Pancreas (tissue), 10 donors: ENCODE data around the gene CARF. TPM values are rescaled to one million over a fixed set of nuclear protein-coding genes. Genes with fewer than 3 reads are reported as not detected.
"Not testable (repeated sequence)": the region's sequence is repeated elsewhere in the genome, so short reads cannot be mapped to it uniquely, and the experiment has no call there.

Experiments used
- ATAC-seq, 4 donors: fragments of 200-7000 bp; cut with Tn5 transposase; one replicate each; pipeline versions ENCODE4 v1.8.0 to v1.9.1; 2020; ENCODE audit warnings: mild to moderate bottlenecking in 4 of 4, moderate library complexity in 4 of 4
- DNase-seq, 6 donors: peaks; one replicate each; pipeline ENCODE4 v3.0.0-alpha.2; 2020
- FAIRE-seq: peaks from 2 replicates; lab custom pipeline; 2012; peaks lifted over from hg19 to GRCh38; lab: Jason Lieb, UNC
- H3K27ac ChIP-seq, 4 donors: fragments of 200-600 bp; sonication (generic); 1 replicate in 3 of 4; 2 replicates in 1 of 4; pipeline versions ENCODE4 v1.5.0 to v1.8.0; 2020
- H3K27me3 ChIP-seq, 4 donors: fragments of 200-600 bp; one replicate each; pipeline ENCODE4 v1.8.0; 2021
- H3K36me3 ChIP-seq, 3 donors: fragments of 200-600 bp; sonication (generic) in 1 of 3; one replicate each; pipeline versions ENCODE4 v1.5.0 to v1.8.0; 2020 to 2021
- H3K4me1 ChIP-seq, 3 donors: fragments of 200-600 bp; one replicate each; pipeline ENCODE4 v1.8.0; 2021
- H3K4me3 ChIP-seq, 4 donors: fragments of 200-600 bp; sonication (generic) in 2 of 4; one replicate each; pipeline versions ENCODE4 v1.5.0 to v1.8.0; 2020 to 2021
- H3K9me3 ChIP-seq, 4 donors: fragments of 200-600 bp; one replicate each; pipeline ENCODE4 v1.8.0; 2021
- WGBS, 2 donors: extraction: QIAGEN DNeasy Blood & Tissue Kit; methylation state at CpG; one replicate each; pipeline ENCODE4 v1.1.7; 2013; 5-methylcytosine and 5-hydroxymethylcytosine counted together
- intact Hi-C, 3 donors: fragments of 100-400 bp; cut with DNase I; formaldehyde crosslinking; loops; one replicate each; pipeline versions ENCODE4 v1.11.1 to v1.14.2; 2022
- polyA plus RNA-seq, 2 donors: library from polyadenylated mRNA; stranded (reverse); fragments of 200-250 nt; gene quantifications; one replicate each; pipeline ENCODE4 v1.2.3, GENCODE V29; 2013
- total RNA-seq, 6 donors: library from RNA; stranded (reverse); fragmentation: NEBNext Ultra II Directional in 4 of 6; extraction: Animal tissue kit (Norgen Biotek cat#: 25700) in 4 of 6; gene quantifications; one replicate each; pipeline versions ENCODE4 v1.2.1 to v1.2.4, GENCODE V29; 2021 to 2023
- TF ChIP-seq, protein P1 (sequence below), 4 donors: fragments of 200-600 bp; sonication (generic) in 3 of 4; IDR thresholded peaks; one replicate each; pipeline versions ENCODE4 v1.5.0 to v1.8.0; 2021; ENCODE audit warnings: antibody characterized with exemption in 4 of 4
- donor health status: healthy with polysubstance abuse.
- donor health status: DM: no; HTN: no; CAD: no; lungs with moderate emphysema.
- donor health status: DM: no; HTN: no; CAD: no.
- donor health status: control.
- donor health status: control.
- donor health status: Bipolar disorder and iron deficiency.
- donor health status: DM: yes; HTN: yes; CAD: no.
- donor health status: DM: no; HTN: no; CAD: no.
- donor health status: DM: no; HTN: no; CAD: no.
- donor health status: DM: yes; HTN: yes; CAD: no.

Gene CARF
- total and polyA plus RNA-seq, 8 donors = 1.3 to 5.7 (median 4.3) TPM

GRCh38 chr2:202908186-202908585 is 3.9 kb upstream of the CARF start:
- Histone ChIP-seq H3K9me3 (no peaks in the 10 kb centered on the region), H3K27me3 (no peaks in the 10 kb centered on the region), H3K27ac (no peak overlapping the region), H3K36me3 (no peaks in the 10 kb centered on the region), H3K4me3 (no peak overlapping the region), H3K4me1 (peaks cover 5 to 14% (median 9%) of the 10 kb centered on the region in 3 donors)
- DNase-seq = no peak
- ATAC-seq = no peak
- intact Hi-C loops = no loop called here
- 69 to 76% methylated on average over 5 of the region's 5 CpGs for WGBS, 2 donors
- no peak for FAIRE-seq
- TF ChIP-seq, protein P1, sequence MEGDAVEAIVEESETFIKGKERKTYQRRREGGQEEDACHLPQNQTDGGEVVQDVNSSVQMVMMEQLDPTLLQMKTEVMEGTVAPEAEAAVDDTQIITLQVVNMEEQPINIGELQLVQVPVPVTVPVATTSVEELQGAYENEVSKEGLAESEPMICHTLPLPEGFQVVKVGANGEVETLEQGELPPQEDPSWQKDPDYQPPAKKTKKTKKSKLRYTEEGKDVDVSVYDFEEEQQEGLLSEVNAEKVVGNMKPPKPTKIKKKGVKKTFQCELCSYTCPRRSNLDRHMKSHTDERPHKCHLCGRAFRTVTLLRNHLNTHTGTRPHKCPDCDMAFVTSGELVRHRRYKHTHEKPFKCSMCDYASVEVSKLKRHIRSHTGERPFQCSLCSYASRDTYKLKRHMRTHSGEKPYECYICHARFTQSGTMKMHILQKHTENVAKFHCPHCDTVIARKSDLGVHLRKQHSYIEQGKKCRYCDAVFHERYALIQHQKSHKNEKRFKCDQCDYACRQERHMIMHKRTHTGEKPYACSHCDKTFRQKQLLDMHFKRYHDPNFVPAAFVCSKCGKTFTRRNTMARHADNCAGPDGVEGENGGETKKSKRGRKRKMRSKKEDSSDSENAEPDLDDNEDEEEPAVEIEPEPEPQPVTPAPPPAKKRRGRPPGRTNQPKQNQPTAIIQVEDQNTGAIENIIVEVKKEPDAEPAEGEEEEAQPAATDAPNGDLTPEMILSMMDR (IDR thresholded peaks at IDR 0.05) = no peak

GRCh38 chr2:202909394-202910192 is 2.5 kb upstream of the CARF start:
- Histone ChIP-seq H3K9me3 (no peaks in the 10 kb centered on the region), H3K27me3 (no peaks in the 10 kb centered on the region), H3K36me3 (no peaks in the 10 kb centered on the region), H3K27ac (no peak overlapping the region), H3K4me3 (no peak overlapping the region), H3K4me1 (peaks cover 5 to 14% (median 9%) of the 10 kb centered on the region in 3 donors)
- FAIRE-seq (no peak), DNase-seq (no peak), ATAC-seq (no peak)
- WGBS, 2 donors = 90 to 92% methylated on average over 6 of the region's 6 CpGs
- TF ChIP-seq, protein P1 (IDR thresholded peaks at IDR 0.05) = no peak
- intact Hi-C loops = no loop called here

- H3K4me1 ChIP-seq = peaks cover 5 to 14% (median 9%) of the 10 kb centered on the region in 3 donors
- WGBS, 2 donors = 63 to 65% methylated on average over 5 of the region's 5 CpGs
- H3K4me3 ChIP-seq = peak overlapping the region in 1 of 4 donors; percentile 62
- ATAC-seq, intact Hi-C loops, H3K27ac ChIP-seq, DNase-seq, H3K9me3 ChIP-seq, H3K27me3 ChIP-seq, FAIRE-seq, H3K36me3 ChIP-seq: not testable (repeated sequence)
These were observed 1.8 kb upstream of the CARF start for GRCh38 chr2:202910250-202910649.

DNA sequence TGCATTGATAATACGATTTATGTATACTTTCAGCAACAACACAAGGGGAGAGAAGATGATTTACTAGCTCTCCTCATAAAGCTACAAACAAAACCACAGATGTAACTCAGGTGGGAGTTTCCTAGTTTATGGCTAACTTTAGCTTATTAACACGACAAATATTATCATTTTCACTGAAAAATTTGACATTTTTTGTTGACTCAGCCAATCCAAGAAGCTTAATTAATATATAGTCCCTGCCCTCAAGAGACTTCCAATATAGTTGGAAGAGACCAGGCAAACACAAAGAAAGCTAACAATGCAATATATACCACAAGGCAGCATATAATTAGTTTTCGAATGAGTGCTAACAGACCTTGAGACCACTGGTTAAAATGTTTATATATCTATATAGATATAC is 1.4 kb upstream of the CARF start:
- 7% methylated on average over 3 of the region's 3 CpGs for WGBS, 2 donors
- Histone ChIP-seq H3K27ac (no peak overlapping the region), H3K4me3 (peak overlapping the region; percentile 33 to 71 (median 64)), H3K9me3 (no peaks in the 10 kb centered on the region), H3K27me3 (no peaks in the 10 kb centered on the region), H3K36me3 (no peaks in the 10 kb centered on the region), H3K4me1 (peaks cover 5 to 14% (median 9%) of the 10 kb centered on the region in 3 donors)
- FAIRE-seq = no peak
- intact Hi-C loops = no loop called here
- no peak for ATAC-seq
- TF ChIP-seq, protein P1 (IDR thresholded peaks at IDR 0.05) = no peak
- DNase-seq = no peak

- WGBS, 2 donors = 0% methylated on average over 8 of the region's 8 CpGs
- Histone ChIP-seq H3K9me3 (no peaks in the 10 kb centered on the region), H3K4me3 (peak overlapping the region; percentile 33 to 71 (median 64)), H3K27ac (peak overlapping the region; percentile 5 to 81 (median 46)), H3K36me3 (no peaks in the 10 kb centered on the region), H3K27me3 (no peaks in the 10 kb centered on the region), H3K4me1 (peaks cover 5 to 14% (median 9%) of the 10 kb centered on the region in 3 donors)
- TF ChIP-seq, protein P1 (IDR thresholded peaks at IDR 0.05) = no peak
- FAIRE-seq = no peak
- intact Hi-C loops = no loop called here
- ATAC-seq = peak in 1 of 4 donors; percentile 6
- no peak for DNase-seq
These were observed 918 bp upstream of the CARF start for GRCh38 chr2:202911203-202911511.

DNA sequence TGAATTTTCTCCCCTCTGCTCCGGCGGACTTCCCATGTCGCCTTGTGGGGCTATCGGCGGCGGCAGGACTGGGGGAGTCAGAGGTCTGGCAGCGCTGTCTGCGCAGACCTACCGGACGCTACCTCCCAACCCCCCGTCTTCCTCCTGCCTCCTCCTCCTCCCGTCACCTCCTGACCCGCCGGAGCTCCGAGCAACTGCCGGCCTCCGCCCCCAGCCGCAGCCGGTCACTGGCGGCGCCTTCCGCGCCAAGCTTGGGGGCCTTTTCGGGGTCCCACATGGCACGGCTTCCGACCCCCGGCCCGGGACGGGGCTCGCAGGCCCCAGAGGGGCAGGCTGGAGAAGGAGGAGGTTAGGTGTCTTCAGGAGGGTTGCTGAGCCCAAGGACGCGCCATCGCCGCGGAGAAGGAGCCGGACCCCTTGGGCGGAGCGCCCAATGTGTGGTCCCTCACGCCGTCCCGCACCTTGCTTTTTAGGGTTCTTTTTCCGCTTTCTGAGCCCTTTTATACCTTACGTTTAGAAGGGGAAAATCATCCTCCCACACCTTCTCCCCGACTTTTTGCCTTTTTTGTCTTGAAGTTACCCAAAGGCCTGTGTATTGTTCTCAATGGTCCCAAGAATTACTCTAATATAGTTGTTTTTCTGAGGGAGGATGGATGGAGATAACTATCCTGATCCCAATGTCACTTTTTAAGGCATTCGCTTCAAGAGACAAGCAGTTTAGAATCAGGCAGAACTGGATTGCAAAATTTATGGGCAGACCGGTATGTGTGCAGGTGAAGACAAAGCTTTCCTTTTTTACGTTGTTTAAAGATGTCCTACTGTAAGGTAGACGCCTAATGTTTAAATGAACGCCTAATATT is 497 bp downstream of the CARF start:
- H3K27me3 ChIP-seq, H3K9me3 ChIP-seq, H3K36me3 ChIP-seq, FAIRE-seq, intact Hi-C loops: not testable (repeated sequence)
- WGBS, 2 donors = 0 to 1% methylated on average over 9 to 21 of the region's 49 CpGs
- ATAC-seq (peak; percentile 69 to 86 (median 78)), DNase-seq (peak in 1 of 6 donors; percentile 23)
- Histone ChIP-seq H3K4me1 (peaks cover 5 to 14% (median 9%) of the 10 kb centered on the region in 3 donors), H3K4me3 (peak overlapping the region; percentile 33 to 71 (median 64)), H3K27ac (peak overlapping the region; percentile 58 to 81 (median 72))
